Fibroblast of skin of scalp (primary cell): ENCODE data around the gene APEX1. TPM values are rescaled to one million over a fixed set of nuclear protein-coding genes. Genes with fewer than 3 reads are reported as not detected.
A peak's percentile ranks its signal among the peaks of the same experiment; 100 is the strongest.

Experiments
- DNase-seq: peaks from one replicate; pipeline ENCODE4 v3.0.0-alpha.2; 2013
- polyA plus RNA-seq, 2 experiments: library from polyadenylated mRNA; unstranded; fragments of 120-200 nt; gene quantifications; one replicate each; pipeline ENCODE4 v1.2.1, GENCODE V29; 2013; ENCODE audit not compliant: insufficient read length in 2 of 2

The APEX1 gene
- 164 TPM for polyA plus RNA-seq (2013, experiment 1 of 2; ENCODE audit: insufficient read length)
- polyA plus RNA-seq (2013, experiment 2 of 2; ENCODE audit: insufficient read length), result 148 TPM

- peak; percentile 99 for DNase-seq
These were observed at the start of gene APEX1, which contains the start of gene OSGEP for GRCh38 chr14:20454516-20455354. APEX1 (plus strand) TSS chr14:20455226; CDS start chr14:20455646, 420 bp downstream. OSGEP (minus strand) TSS chr14:20454812; CDS start chr14:20454683, 129 bp downstream.

- DNase-seq, result peak; percentile 79
These were observed 45.8 kb upstream of the APEX1 start for GRCh38 chr14:20409226-20409625.

GRCh38 chr14:20412411-20412810, 42.6 kb upstream of the APEX1 start:
- DNase-seq, result no peak

- peak; percentile 84 for DNase-seq
These were observed 41.9 kb upstream of the APEX1 start, which contains the start of gene TEP1 for GRCh38 chr14:20412876-20413743. TEP1 (minus strand) TSS chr14:20413501; CDS start chr14:20408439, 5,062 bp downstream.

GRCh38 chr14:20413744-20414082, 41.3 kb upstream of the APEX1 start:
- peak; percentile 9 for DNase-seq

GRCh38 chr14:20415782-20416206, 39.2 kb upstream of the APEX1 start:
- DNase-seq, result peak; percentile 68

GRCh38 chr14:20416223-20416622, 38.8 kb upstream of the APEX1 start:
- no peak for DNase-seq

- DNase-seq, result no peak
These were observed 37.5 kb upstream of the APEX1 start for GRCh38 chr14:20417250-20418186.

- no peak for DNase-seq
These were observed 36.5 kb upstream of the APEX1 start for GRCh38 chr14:20418501-20418909.

GRCh38 chr14:20419419-20419818, 35.6 kb upstream of the APEX1 start:
- no peak for DNase-seq

GRCh38 chr14:20421267-20421666, 33.8 kb upstream of the APEX1 start:
- DNase-seq, result no peak

- no peak for DNase-seq
These were observed 32.1 kb upstream of the APEX1 start for GRCh38 chr14:20422886-20423285.

- no peak for DNase-seq
These were observed 30.2 kb upstream of the APEX1 start for GRCh38 chr14:20424851-20425250.

GRCh38 chr14:20427231-20428009, 27.6 kb upstream of the APEX1 start:
- DNase-seq, result peak; percentile 39

GRCh38 chr14:20428010-20428365, 27.0 kb upstream of the APEX1 start:
- no peak for DNase-seq

- no peak for DNase-seq
These were observed 26.2 kb upstream of the APEX1 start for GRCh38 chr14:20428802-20429201.

GRCh38 chr14:20429801-20430669, 25.0 kb upstream of the APEX1 start:
- no peak for DNase-seq

- DNase-seq, result no peak
These were observed 20.1 kb upstream of the APEX1 start for GRCh38 chr14:20434701-20435581.
